ENCODE results near the gene SLFN13.

The SLFN13 gene

DNA sequence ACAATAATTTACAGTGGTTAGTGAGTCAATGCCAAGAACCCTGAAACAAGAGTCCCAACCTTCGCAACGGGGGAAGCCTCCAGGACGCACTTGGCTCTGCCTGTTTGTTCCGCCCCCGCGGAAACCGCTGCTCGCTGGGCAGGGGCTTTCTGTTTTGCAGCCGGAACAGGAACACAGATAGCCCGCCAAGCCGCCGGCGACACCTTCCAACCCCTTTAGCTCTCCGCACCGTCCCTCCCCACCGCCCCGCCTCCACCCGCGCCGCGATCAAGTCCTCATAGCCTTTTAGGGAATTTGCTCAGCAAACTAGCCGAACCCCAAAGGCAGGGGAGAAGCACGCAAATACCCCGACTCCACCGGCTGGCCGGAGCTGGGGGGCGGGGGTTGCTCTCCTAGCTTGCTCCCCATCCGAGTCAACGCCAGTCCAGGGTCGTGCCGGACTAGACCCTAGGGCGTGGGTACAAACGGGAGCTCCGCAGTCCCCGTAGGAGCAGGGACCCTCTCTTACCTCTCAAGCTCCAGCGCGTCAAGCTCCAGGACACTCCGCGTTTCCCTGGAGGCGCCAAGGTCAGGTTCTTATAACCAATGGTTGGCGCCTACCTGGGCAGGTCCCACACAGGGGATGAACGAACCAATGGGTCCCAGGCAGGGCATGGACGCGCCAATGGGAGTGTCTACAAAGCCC is at the start of gene SLFN13:
Gene SLFN13 (minus strand): TSS at position 553 of the 685 bp plus-strand sequence. CDS start 3,086 bp downstream, outside the sequence.
- TF ChIP-seq POLR2A (IDR thresholded peaks at IDR 0.05; ENCODE audit: extremely low read depth, insufficient read length) (peak; percentile 58), MAX (IDR thresholded peaks at IDR 0.05; ENCODE audit: low read depth, low read length) (peak; percentile 64), CTCF (IDR thresholded peaks at IDR 0.05; ENCODE audit: low read depth, low read length) (no peak)
- H3K4me3 ChIP-seq (ENCODE audit: low read depth, low read length): peak within 1 kb of the TSS; percentile 85
- DNase-seq (ENCODE audit: low read depth): peak; percentile 99

- no peak for TF ChIP-seq POLR2A (IDR thresholded peaks at IDR 0.05; ENCODE audit: extremely low read depth, insufficient read length)
- TF ChIP-seq MYC (IDR thresholded peaks at IDR 0.05; ENCODE audit: low read depth, low read length): no peak
- no peak for TF ChIP-seq CTCF (IDR thresholded peaks at IDR 0.05; ENCODE audit: low read depth, low read length)
- TF ChIP-seq MAX (IDR thresholded peaks at IDR 0.05; ENCODE audit: low read depth, low read length): no peak
- no peak overlapping the region for H3K4me3 ChIP-seq (ENCODE audit: low read depth, low read length)
- DNase-seq (ENCODE audit: low read depth): no peak
These were observed 48.1 kb upstream of the SLFN13 start for GRCh38 chr17:35496451-35497290.

- no peak for TF ChIP-seq CTCF (IDR thresholded peaks at IDR 0.05; ENCODE audit: low read depth, low read length)
- no peak for TF ChIP-seq MYC (IDR thresholded peaks at IDR 0.05; ENCODE audit: low read depth, low read length)
- TF ChIP-seq POLR2A (IDR thresholded peaks at IDR 0.05; ENCODE audit: extremely low read depth, insufficient read length): no peak
- no peak for TF ChIP-seq MAX (IDR thresholded peaks at IDR 0.05; ENCODE audit: low read depth, low read length)
- H3K4me3 ChIP-seq (ENCODE audit: low read depth, low read length): no peak overlapping the region
- DNase-seq (ENCODE audit: low read depth): no peak
These were observed 44.5 kb upstream of the SLFN13 start for GRCh38 chr17:35493040-35493439.

DNA sequence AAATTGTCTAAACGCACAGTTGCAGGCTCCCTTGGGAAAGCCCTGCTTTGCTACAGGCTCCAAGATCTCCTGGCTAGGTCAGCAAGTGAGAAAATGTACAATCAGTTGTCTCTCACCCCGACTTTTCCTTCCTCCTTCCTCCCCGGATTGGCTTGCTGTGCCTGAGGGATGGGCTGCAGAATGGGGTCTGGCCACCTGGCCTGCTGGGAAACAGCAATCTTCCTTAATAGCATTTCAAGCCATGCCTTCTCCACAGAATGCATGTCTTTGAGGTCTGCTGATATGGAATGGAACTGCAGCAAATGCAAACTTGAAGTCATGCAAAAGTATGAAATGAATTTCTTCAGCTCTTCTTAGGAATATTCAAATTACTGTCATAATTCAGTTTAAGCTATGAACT is 42.9 kb upstream of the SLFN13 start:
- no peak for DNase-seq (ENCODE audit: low read depth)
- TF ChIP-seq MAX (IDR thresholded peaks at IDR 0.05; ENCODE audit: low read depth, low read length) (no peak), CTCF (IDR thresholded peaks at IDR 0.05; ENCODE audit: low read depth, low read length) (no peak), POLR2A (IDR thresholded peaks at IDR 0.05; ENCODE audit: extremely low read depth, insufficient read length) (no peak), MYC (IDR thresholded peaks at IDR 0.05; ENCODE audit: low read depth, low read length) (no peak)
- no peak overlapping the region for H3K4me3 ChIP-seq (ENCODE audit: low read depth, low read length)

- DNase-seq (ENCODE audit: low read depth): no peak
- TF ChIP-seq MAX (IDR thresholded peaks at IDR 0.05; ENCODE audit: low read depth, low read length) (no peak), POLR2A (IDR thresholded peaks at IDR 0.05; ENCODE audit: extremely low read depth, insufficient read length) (no peak), CTCF (IDR thresholded peaks at IDR 0.05; ENCODE audit: low read depth, low read length) (no peak), MYC (IDR thresholded peaks at IDR 0.05; ENCODE audit: low read depth, low read length) (no peak)
- no peak overlapping the region for H3K4me3 ChIP-seq (ENCODE audit: low read depth, low read length)
These were observed 41.4 kb upstream of the SLFN13 start for GRCh38 chr17:35489944-35490343.

Data from NB4 (cell line).